ENCODE data around the gene FREM1. TPM values are rescaled to one million over a fixed set of nuclear protein-coding genes. Genes with fewer than 3 reads are reported as not detected.
A peak's percentile ranks its signal among the peaks of the same experiment; 100 is the strongest.

Gene FREM1
- total RNA-seq, 1 donor from 2014 or later, result 0.85 TPM

DNA sequence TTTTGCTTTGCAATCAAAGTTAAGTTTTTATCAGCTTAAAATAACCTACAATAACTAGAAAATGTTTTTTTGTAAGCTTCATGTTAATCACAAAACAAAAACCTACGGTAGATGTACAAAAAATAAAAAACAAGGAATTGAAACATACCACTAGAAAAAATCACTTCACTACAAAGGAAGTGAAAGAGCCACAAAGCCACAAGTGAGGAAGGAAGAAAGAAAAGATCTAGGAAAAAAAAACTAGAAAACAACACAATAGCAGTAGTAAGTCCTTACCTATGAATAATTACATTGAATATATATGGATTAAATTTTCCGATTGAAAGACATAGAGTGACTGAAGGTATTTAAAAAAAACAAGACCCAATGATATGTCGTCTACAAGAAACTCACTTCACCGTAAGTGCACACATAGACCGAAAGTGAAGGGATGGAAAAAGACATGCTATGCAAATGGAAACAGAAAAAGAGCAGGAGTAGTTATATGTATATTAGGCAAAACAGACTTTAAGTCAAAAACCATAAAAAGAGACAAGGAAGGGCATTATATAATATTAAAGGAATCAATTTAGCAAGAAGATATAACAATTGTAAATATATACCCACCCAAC, 203.6 kb downstream of the FREM1 start:
- Histone ChIP-seq H3K27me3 (no peaks in the 10 kb centered on the region), H3K27ac (no peak overlapping the region), H3K4me3 (no peak overlapping the region), H3K36me3 (no peaks in the 10 kb centered on the region), H3K9me3 (peaks cover 4 to 31% of the 10 kb centered on the region in 2 donors), H3K4me1 (no peaks in the 10 kb centered on the region)
- no peak for TF ChIP-seq CTCF (IDR thresholded peaks at IDR 0.05)
- intact Hi-C loops (cut with DNase I), result no loop called here
- DNase-seq (ENCODE audit: low spot score in 2 of 2), result no peak

DNA sequence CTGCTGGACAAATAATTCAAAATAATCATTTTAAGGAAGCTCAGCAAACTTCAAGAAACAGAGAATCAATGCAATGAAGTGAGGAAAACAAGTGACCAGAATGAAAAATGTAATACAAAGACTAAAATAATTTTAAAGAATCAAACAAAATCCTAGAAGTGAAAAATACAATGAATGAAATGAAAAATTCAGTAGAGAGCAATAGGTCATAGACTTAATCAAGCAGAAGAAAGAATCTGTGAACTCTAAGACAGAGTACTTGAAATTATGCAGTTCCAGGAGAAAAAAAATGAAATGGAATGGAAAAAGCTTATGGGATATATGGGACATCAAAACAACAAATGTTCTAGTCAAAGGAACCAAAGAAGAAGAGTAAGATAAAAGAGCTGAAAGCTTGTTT, 205.1 kb downstream of the FREM1 start:
- no peak for DNase-seq (ENCODE audit: low spot score in 2 of 2)
- H3K27me3 ChIP-seq, result no peaks in the 10 kb centered on the region
- no peak overlapping the region for H3K27ac ChIP-seq
- peaks cover 4 to 31% of the 10 kb centered on the region in 2 donors for H3K9me3 ChIP-seq
- intact Hi-C loops (cut with DNase I), result no loop called here
- no peaks in the 10 kb centered on the region for H3K36me3 ChIP-seq
- no peaks in the 10 kb centered on the region for H3K4me1 ChIP-seq
- H3K4me3 ChIP-seq, result no peak overlapping the region
- TF ChIP-seq CTCF (IDR thresholded peaks at IDR 0.05), result no peak

DNA sequence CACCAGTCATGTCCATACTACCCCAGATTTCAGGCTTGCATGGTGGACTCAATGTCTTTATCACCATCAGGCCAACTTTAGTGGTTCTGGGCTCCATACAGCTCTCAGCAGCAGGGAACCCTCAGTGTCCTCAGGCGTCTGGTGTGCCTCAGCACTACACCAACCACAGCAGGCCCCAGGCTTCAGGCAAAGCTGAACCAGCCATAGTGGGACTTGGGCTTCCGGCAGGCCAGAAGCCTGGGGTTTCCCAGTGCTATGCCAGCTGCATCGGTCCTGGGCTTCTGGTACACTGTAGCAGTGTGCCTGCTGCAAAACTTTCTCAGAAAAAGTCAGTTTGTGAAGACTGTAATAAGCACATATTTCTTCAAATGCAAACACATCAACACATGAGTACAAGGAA, 205.9 kb downstream of the FREM1 start:
- peaks cover 4 to 28% of the 10 kb centered on the region in 2 donors for H3K9me3 ChIP-seq
- no peaks in the 10 kb centered on the region for H3K27me3 ChIP-seq
- no peak for DNase-seq (ENCODE audit: low spot score in 2 of 2)
- TF ChIP-seq CTCF (IDR thresholded peaks at IDR 0.05), result no peak
- intact Hi-C loops (cut with DNase I), result no loop called here
- no peak overlapping the region for H3K27ac ChIP-seq
- H3K4me3 ChIP-seq, result no peak overlapping the region
- H3K36me3 ChIP-seq, result no peaks in the 10 kb centered on the region
- no peaks in the 10 kb centered on the region for H3K4me1 ChIP-seq

- Histone ChIP-seq H3K9me3 (peaks cover 4 to 28% of the 10 kb centered on the region in 2 donors), H3K4me3 (no peak overlapping the region), H3K27ac (no peak overlapping the region), H3K36me3 (no peaks in the 10 kb centered on the region), H3K4me1 (no peaks in the 10 kb centered on the region), H3K27me3 (no peaks in the 10 kb centered on the region)
- DNase-seq (ENCODE audit: low spot score in 2 of 2), result no peak
- intact Hi-C loops (cut with DNase I), result no loop called here
- no peak for TF ChIP-seq CTCF (IDR thresholded peaks at IDR 0.05)
Measured at GRCh38 chr9:14702200-14702720, 208.0 kb downstream of the FREM1 start.

DNA sequence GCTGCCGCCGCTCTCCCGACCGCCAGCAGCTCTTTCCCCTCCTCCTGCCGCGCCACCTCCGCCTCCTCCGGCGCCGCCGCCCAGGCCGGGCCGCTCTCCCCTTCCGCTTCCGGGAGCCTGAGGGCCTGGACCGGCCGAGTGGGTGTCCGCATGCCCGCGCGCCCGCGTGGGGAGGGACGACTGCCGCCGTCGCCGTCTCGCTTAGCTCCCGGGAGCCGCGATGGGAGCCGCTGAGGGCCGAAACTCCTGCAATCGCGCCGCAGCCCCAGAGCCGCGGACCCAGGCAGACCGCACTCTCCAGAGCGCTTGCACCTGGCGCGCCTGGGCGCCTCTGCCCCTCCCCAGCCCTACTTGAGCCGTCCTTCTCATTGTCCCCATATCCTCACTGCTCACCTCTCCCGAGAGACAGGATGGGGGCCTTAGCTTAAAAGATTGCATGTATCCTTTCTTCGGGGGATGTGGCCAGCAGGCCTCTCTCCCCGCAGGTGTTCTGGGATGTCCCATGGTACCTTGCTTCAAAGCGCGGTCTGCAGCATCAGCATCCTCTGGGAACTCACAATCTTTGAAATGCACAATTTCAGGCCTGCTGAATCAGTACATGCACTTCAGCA, 216.9 kb downstream of the FREM1 start, which contains the start of gene ZDHHC21:
Gene ZDHHC21 (minus strand): TSS at position 182 of the 611 bp plus-strand sequence. CDS start 19,092 bp downstream, outside the sequence.
- Histone ChIP-seq H3K4me1 (peaks cover 0 to 6% of the 10 kb centered on the region in 2 donors), H3K27ac (peak within 1 kb of the TSS; percentile 31 to 35), H3K4me3 (peak within 1 kb of the TSS; percentile 90 to 95), H3K9me3 (no peaks in the 10 kb centered on the region), H3K27me3 (no peaks in the 10 kb centered on the region), H3K36me3 (peaks cover 2 to 11% of the 10 kb centered on the region in 2 donors)
- intact Hi-C loops (cut with DNase I), result no loop called here
- DNase-seq (ENCODE audit: low spot score in 2 of 2), result peak; percentile 9 to 79
- no peak for TF ChIP-seq CTCF (IDR thresholded peaks at IDR 0.05)

Measured in ascending aorta (tissue), 2 donors.